HEK293T (cell line): ENCODE data around the gene SMARCAL1.

ENCODE experiments used
- CTCF ChIA-PET: fragments of 350-600 bp; formaldehyde crosslinking; extraction: SDS; loops from one replicate; lab custom pipeline; 2021; ENCODE audit warnings: antibody characterized with exemption, inconsistent platforms; lab: Yijun Ruan, JAX
- POLR2A ChIA-PET: fragments of 350-600 bp; formaldehyde crosslinking; extraction: SDS; loops from one replicate; lab custom pipeline; 2020; ENCODE audit warnings: antibody characterized with exemption, inconsistent platforms; lab: Yijun Ruan, JAX
- DNase-seq: peaks from one replicate; pipeline ENCODE4 v3.0.0; 2012; ENCODE audit warnings: mixed read lengths; ENCODE audit errors: extremely low spot score
- ARNT ChIP-seq: fragments of 450-650 bp; IDR thresholded peaks from 2 replicates; pipeline ENCODE4 v1.6.1; 2017; ENCODE audit warnings: mild to moderate bottlenecking
- BHLHE40 ChIP-seq: fragments of 450-650 bp; IDR thresholded peaks from 2 replicates; pipeline ENCODE4 v1.6.1; 2016; ENCODE audit warnings: mild to moderate bottlenecking, moderate library complexity, borderline replicate concordance
- CTBP1 ChIP-seq: fragments of 450-650 bp; IDR thresholded peaks from 2 replicates; pipeline ENCODE4 v1.6.1; 2016; ENCODE audit warnings: borderline replicate concordance
- ELF4 ChIP-seq: fragments of 450-650 bp; IDR thresholded peaks from 2 replicates; pipeline ENCODE4 v1.6.1; 2017; ENCODE audit warnings: antibody characterized with exemption
- FOXA1 ChIP-seq: fragments of 450-650 bp; IDR thresholded peaks from 2 replicates; pipeline ENCODE4 v1.6.1; 2016; ENCODE audit warnings: mild to moderate bottlenecking
- FOXK2 ChIP-seq: fragments of 450-650 bp; IDR thresholded peaks from 2 replicates; pipeline ENCODE4 v1.6.1; 2016; ENCODE audit warnings: mild to moderate bottlenecking
- FOXM1 ChIP-seq: fragments of 450-650 bp; IDR thresholded peaks from 2 replicates; pipeline ENCODE4 v1.6.1; 2017; ENCODE audit warnings: mild to moderate bottlenecking, borderline replicate concordance
- HDGF ChIP-seq: fragments of 450-650 bp; IDR thresholded peaks from 2 replicates; pipeline ENCODE4 v1.6.1; 2017; ENCODE audit warnings: antibody characterized with exemption, borderline replicate concordance
- L3MBTL2 ChIP-seq: fragments of 450-650 bp; conservative IDR thresholded peaks from 2 replicates; pipeline ENCODE4 v1.6.1; 2016; ENCODE audit warnings: mild to moderate bottlenecking
- LEF1 ChIP-seq: fragments of 450-650 bp; IDR thresholded peaks from 2 replicates; pipeline ENCODE4 v1.6.1; 2017; ENCODE audit warnings: mild to moderate bottlenecking, borderline replicate concordance
- NFRKB ChIP-seq: fragments of 450-650 bp; IDR thresholded peaks from 2 replicates; pipeline ENCODE4 v1.6.1; 2016; ENCODE audit warnings: mild to moderate bottlenecking, moderate library complexity
- SP1 ChIP-seq: fragments of 450-650 bp; IDR thresholded peaks from 2 replicates; pipeline ENCODE4 v1.6.1; 2017
- SUZ12 ChIP-seq: fragments of 450-650 bp; IDR thresholded peaks from 2 replicates; pipeline ENCODE4 v1.6.1; 2016; ENCODE audit warnings: mild to moderate bottlenecking
- TARDBP ChIP-seq: fragments of 450-650 bp; IDR thresholded peaks from 2 replicates; pipeline ENCODE4 v1.6.1; 2016
- ZNF384 ChIP-seq: fragments of 450-650 bp; IDR thresholded peaks from 2 replicates; pipeline ENCODE4 v1.6.1; 2016
- TF ChIP-seq, protein P1 (sequence below): fragments of 450-650 bp; IDR thresholded peaks from 2 replicates; pipeline ENCODE4 v1.6.1; 2016

The SMARCAL1 gene

GRCh38 chr2:216412022-216412999 lies at the start of gene SMARCAL1:
Gene SMARCAL1 (plus strand): TSS chr2:216412484. CDS start chr2:216414705, 2,221 bp downstream.
- DNase-seq = peak; percentile 95
- CTCF ChIA-PET = no interaction called here
- POLR2A ChIA-PET = interaction anchor here (1.0 to 1.7 kb wide), 4 partner anchors 12 to 303 kb away, joined by 3 to 6 read pairs (median 3); partner anchors contain the start of genes RPL37A and XRCC5
- TF ChIP-seq BHLHE40 (peak; percentile 58; the same call in 1 of the 2 replicates), LEF1 (no peak), SUZ12 (peak; percentile 96), NFRKB (no peak), L3MBTL2 (peak; percentile 66), HDGF (no peak), ELF4 (peak; percentile 77), TARDBP (no peak)
- TF ChIP-seq, protein P1, sequence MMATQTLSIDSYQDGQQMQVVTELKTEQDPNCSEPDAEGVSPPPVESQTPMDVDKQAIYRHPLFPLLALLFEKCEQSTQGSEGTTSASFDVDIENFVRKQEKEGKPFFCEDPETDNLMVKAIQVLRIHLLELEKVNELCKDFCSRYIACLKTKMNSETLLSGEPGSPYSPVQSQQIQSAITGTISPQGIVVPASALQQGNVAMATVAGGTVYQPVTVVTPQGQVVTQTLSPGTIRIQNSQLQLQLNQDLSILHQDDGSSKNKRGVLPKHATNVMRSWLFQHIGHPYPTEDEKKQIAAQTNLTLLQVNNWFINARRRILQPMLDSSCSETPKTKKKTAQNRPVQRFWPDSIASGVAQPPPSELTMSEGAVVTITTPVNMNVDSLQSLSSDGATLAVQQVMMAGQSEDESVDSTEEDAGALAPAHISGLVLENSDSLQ = peak; percentile 40; the same call in 1 of the 2 replicates

DNA sequence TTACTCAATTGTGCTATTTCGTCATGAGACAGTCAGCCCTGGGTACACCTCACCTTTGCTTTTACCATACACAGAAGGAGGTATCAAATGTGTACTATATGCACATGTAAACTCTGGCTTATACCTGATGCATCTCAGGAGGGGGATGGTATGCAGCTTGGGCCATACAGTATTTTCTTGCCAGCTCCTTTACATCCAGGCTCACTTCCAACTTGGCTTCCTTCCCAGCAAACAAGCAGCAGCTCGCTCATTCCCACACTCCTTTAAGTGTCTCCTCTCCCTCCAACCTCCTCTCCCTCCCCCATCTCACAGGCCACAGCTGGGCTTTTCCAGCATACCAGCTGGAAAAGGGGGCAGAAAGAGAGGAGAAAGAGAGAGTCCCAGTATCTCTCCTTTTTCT lies 49.6 kb upstream of the SMARCAL1 start:
- TF ChIP-seq, protein P1 = no peak
- TF ChIP-seq ARNT (no peak), FOXK2 (no peak), L3MBTL2 (no peak), CTBP1 (no peak)
- ChIA-PET CTCF (no interaction called here), POLR2A (interaction anchor here (0.6 kb wide), 1 partner anchor 10 kb away, joined by 3 read pairs; no protein-coding TSS in a partner anchor)
- DNase-seq = no peak

GRCh38 chr2:216363221-216363620 lies 49.1 kb upstream of the SMARCAL1 start:
- POLR2A ChIA-PET = interaction anchor here (0.6 to 1.1 kb wide), 2 partner anchors 10 to 20 kb away, joined by 3 read pairs; no protein-coding TSS in a partner anchor
- TF ChIP-seq SP1 = no peak
- no peak for TF ChIP-seq BHLHE40
- TF ChIP-seq FOXK2 = no peak
- TF ChIP-seq, protein P1 = no peak
- TF ChIP-seq ZNF384 = no peak
- no peak for TF ChIP-seq L3MBTL2
- no peak for TF ChIP-seq LEF1
- TF ChIP-seq HDGF = no peak
- TF ChIP-seq SUZ12 = no peak
- TF ChIP-seq TARDBP = no peak
- TF ChIP-seq NFRKB = no peak
- no peak for TF ChIP-seq ELF4
- TF ChIP-seq ARNT = no peak
- no peak for TF ChIP-seq FOXA1
- no peak for TF ChIP-seq FOXM1
- no peak for TF ChIP-seq CTBP1
- no peak for DNase-seq
- CTCF ChIA-PET = no interaction called here

GRCh38 chr2:216365518-216365917 lies 46.8 kb upstream of the SMARCAL1 start:
- no peak for DNase-seq
- ChIA-PET POLR2A (no interaction called here), CTCF (no interaction called here)
- TF ChIP-seq LEF1 (no peak), FOXA1 (no peak), HDGF (no peak), SUZ12 (no peak)

- POLR2A ChIA-PET = no interaction called here
- no peak for DNase-seq
- TF ChIP-seq FOXK2 (no peak), FOXM1 (no peak), FOXA1 (no peak), ZNF384 (no peak), ELF4 (no peak), HDGF (no peak), L3MBTL2 (no peak)
- TF ChIP-seq, protein P1 = no peak
- CTCF ChIA-PET = no interaction called here
Observed at GRCh38 chr2:216366777-216367471, 45.4 kb upstream of the SMARCAL1 start.
